ENCODE data around the gene CIITA.
"Not testable (repeated sequence)": the region's sequence is repeated elsewhere in the genome, so short reads cannot be mapped to it uniquely, and the experiment has no call there.

CIITA gene

DNA sequence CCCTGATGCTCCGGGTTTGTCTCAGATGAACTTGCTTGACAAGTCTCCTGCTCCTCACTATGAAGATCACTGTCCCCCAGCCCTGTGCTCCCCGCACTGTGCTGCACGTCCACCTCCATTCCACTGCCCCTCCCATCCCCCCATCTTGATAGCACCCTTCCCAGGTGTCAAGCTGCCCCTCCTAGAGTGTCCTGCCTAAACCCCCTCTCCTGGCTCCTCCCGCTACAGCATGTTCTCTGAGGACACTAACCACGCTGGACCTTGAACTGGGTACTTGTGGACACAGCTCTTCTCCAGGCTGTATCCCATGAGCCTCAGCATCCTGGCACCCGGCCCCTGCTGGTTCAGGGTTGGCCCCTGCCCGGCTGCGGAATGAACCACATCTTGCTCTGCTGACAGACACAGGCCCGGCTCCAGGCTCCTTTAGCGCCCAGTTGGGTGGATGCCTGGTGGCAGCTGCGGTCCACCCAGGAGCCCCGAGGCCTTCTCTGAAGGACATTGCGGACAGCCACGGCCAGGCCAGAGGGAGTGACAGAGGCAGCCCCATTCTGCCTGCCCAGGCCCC lies 46.7 kb downstream of the CIITA start:
- Histone ChIP-seq H3K27me3 (replicated peaks in 2 of 5; ENCODE audit: control insufficient read depth in 4 of 5, insufficient read depth in 5 of 5, low read length in 4 of 5) (no peaks in the 10 kb centered on the region), H3K9me3 (ENCODE audit: control extremely low read depth in 1 of 5, control insufficient read depth in 4 of 5, insufficient read depth in 2 of 5, low read depth in 1 of 5, low read length in 4 of 5) (peaks cover 0 to 3% (median 0%) of the 10 kb centered on the region in 5 experiments), H3K27ac (ENCODE audit: insufficient read depth in 1 of 2, low read depth in 1 of 2, low read length in 2 of 2, poor library complexity in 1 of 2, severe bottlenecking in 2 of 2) (no peak overlapping the region), H3K4me3 (ENCODE audit: control insufficient read depth in 1 of 7, extremely low read depth in 1 of 7, insufficient read depth in 4 of 7, low read depth in 2 of 7, low read length in 6 of 7) (no peak overlapping the region), H3K36me3 (ENCODE audit: control insufficient read depth in 4 of 4, insufficient read depth in 4 of 4, low read length in 3 of 4) (peaks cover 21 to 92% (median 62%) of the 10 kb centered on the region in 4 experiments), H3K4me1 (ENCODE audit: control extremely low read depth in 1 of 4, control insufficient read depth in 4 of 4, insufficient read depth in 4 of 4, low read length in 3 of 4) (peaks cover 0 to under 1% (median 0%) of the 10 kb centered on the region in 4 experiments)
- WGBS (ENCODE audit: insufficient coverage) = 95% methylated on average over 14 of the region's 14 CpGs
- no peak for DNase-seq
- ChIA-PET CTCF (interaction anchor here (0.6 to 3.1 kb wide), 5 partner anchors 8 to 1127 kb away, joined by 3 to 8 read pairs (median 5); no protein-coding TSS in a partner anchor), POLR2A (interaction anchor here (0.6 kb wide), 1 partner anchor 166 kb away, joined by 8 read pairs; no protein-coding TSS in a partner anchor)

DNA sequence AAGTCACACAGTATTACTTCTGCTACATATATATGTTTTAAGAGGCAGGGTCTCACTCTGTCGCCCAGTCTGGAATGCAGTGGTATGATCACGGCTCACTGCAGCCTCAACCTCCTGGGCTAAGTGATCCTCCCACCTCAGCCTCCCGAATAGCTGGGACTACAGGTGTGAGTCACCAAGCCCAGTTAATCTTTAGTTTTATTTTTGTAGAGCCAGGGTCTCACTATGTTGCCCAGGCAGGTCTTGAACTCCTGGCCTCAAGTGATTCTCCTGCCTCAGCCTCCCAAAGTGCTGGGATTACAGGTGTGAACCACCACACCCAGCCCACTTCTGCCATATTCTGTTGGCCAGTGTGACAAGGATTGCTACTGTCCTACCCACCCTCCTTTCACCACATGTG lies 48.3 kb downstream of the CIITA start:
- H3K9me3 ChIP-seq (ENCODE audit: control extremely low read depth in 1 of 5, control insufficient read depth in 4 of 5, insufficient read depth in 2 of 5, low read depth in 1 of 5, low read length in 4 of 5); POLR2A ChIA-PET; H3K27ac ChIP-seq (ENCODE audit: insufficient read depth in 1 of 2, low read depth in 1 of 2, low read length in 2 of 2, poor library complexity in 1 of 2, severe bottlenecking in 2 of 2); H3K4me3 ChIP-seq (ENCODE audit: control insufficient read depth in 1 of 7, extremely low read depth in 1 of 7, insufficient read depth in 4 of 7, low read depth in 2 of 7, low read length in 6 of 7); DNase-seq; H3K27me3 ChIP-seq (replicated peaks in 2 of 5; ENCODE audit: control insufficient read depth in 4 of 5, insufficient read depth in 5 of 5, low read length in 4 of 5): not testable (repeated sequence)
- CTCF ChIA-PET = interaction anchor here (1.2 to 2.5 kb wide), 4 partner anchors 11 to 25 kb away, joined by 3 to 8 read pairs (median 5); no protein-coding TSS in a partner anchor
- Histone ChIP-seq H3K4me1 (ENCODE audit: control extremely low read depth in 1 of 4, control insufficient read depth in 4 of 4, insufficient read depth in 4 of 4, low read length in 3 of 4) (peaks cover 0 to 15% (median 12%) of the 10 kb centered on the region in 4 experiments), H3K36me3 (ENCODE audit: control insufficient read depth in 4 of 4, insufficient read depth in 4 of 4, low read length in 3 of 4) (peaks cover 18 to 77% (median 55%) of the 10 kb centered on the region in 4 experiments)
- 100% methylated on average over 2 of the region's 3 CpGs for WGBS (ENCODE audit: insufficient coverage)

DNA sequence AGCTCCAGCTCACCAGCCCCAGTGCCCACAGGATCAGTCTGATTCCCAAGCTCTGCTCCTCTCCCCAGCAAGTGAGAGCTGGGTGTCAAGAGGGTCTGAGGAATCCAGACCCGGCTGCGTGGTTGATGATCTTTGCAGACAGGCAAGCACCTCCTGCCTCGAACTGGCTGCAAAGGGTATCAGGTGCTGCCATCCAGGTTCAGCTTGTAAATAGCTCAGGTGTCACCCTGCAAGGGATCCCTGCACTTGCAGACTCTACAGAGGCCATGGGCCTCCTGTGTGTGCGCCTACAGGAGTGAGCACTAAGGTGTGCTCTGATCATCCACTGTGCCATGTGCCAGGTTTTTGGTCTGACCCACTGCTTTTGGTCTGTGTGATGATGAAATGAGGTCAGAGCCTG lies 49.1 kb downstream of the CIITA start:
- H3K27ac ChIP-seq (ENCODE audit: insufficient read depth in 1 of 2, low read depth in 1 of 2, low read length in 2 of 2, poor library complexity in 1 of 2, severe bottlenecking in 2 of 2) = no peak overlapping the region
- ChIA-PET CTCF (interaction anchor here (1.2 to 2.5 kb wide), 5 partner anchors 8 to 24 kb away, joined by 3 to 8 read pairs (median 5); no protein-coding TSS in a partner anchor), POLR2A (interaction anchor here (0.6 kb wide), 1 partner anchor 45 kb away, joined by 3 read pairs; no protein-coding TSS in a partner anchor)
- no peak overlapping the region for H3K4me3 ChIP-seq (ENCODE audit: control insufficient read depth in 1 of 7, extremely low read depth in 1 of 7, insufficient read depth in 4 of 7, low read depth in 2 of 7, low read length in 6 of 7)
- H3K4me1 ChIP-seq (ENCODE audit: control extremely low read depth in 1 of 4, control insufficient read depth in 4 of 4, insufficient read depth in 4 of 4, low read length in 3 of 4) = peaks cover 0 to 21% (median 19%) of the 10 kb centered on the region in 4 experiments
- H3K9me3 ChIP-seq (ENCODE audit: control extremely low read depth in 1 of 5, control insufficient read depth in 4 of 5, insufficient read depth in 2 of 5, low read depth in 1 of 5, low read length in 4 of 5) = peaks cover 0 to 3% (median 0%) of the 10 kb centered on the region in 5 experiments
- no peak for DNase-seq
- H3K36me3 ChIP-seq (ENCODE audit: control insufficient read depth in 4 of 4, insufficient read depth in 4 of 4, low read length in 3 of 4) = peaks cover 15 to 71% (median 52%) of the 10 kb centered on the region in 4 experiments
- 72% methylated on average over 4 of the region's 4 CpGs for WGBS (ENCODE audit: insufficient coverage)
- no peaks in the 10 kb centered on the region for H3K27me3 ChIP-seq (replicated peaks in 2 of 5; ENCODE audit: control insufficient read depth in 4 of 5, insufficient read depth in 5 of 5, low read length in 4 of 5)

DNA sequence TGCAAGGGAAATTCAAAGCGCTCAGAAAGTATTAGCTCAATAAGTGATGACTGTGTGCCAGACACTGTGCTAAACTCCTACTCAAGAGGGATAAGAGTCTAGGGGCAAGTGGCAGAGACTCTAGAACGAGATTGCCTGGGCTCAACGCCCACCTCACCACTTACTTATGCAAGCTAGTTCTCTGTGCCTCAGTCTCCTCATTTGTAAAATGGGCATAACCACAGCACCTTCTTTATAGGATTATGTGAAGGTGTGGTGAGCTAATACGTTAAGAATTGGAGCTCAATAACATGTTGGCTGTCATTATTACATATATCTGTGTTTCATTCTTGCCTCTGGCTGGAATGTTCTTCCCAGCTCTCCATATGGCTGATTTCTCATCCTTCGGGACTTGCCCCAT lies 49.9 kb downstream of the CIITA start:
- Histone ChIP-seq H3K4me1 (ENCODE audit: control extremely low read depth in 1 of 4, control insufficient read depth in 4 of 4, insufficient read depth in 4 of 4, low read length in 3 of 4) (peaks cover 0 to 26% (median 19%) of the 10 kb centered on the region in 4 experiments), H3K27ac (ENCODE audit: insufficient read depth in 1 of 2, low read depth in 1 of 2, low read length in 2 of 2, poor library complexity in 1 of 2, severe bottlenecking in 2 of 2) (no peak overlapping the region), H3K27me3 (replicated peaks in 2 of 5; ENCODE audit: control insufficient read depth in 4 of 5, insufficient read depth in 5 of 5, low read length in 4 of 5) (no peaks in the 10 kb centered on the region), H3K9me3 (ENCODE audit: control extremely low read depth in 1 of 5, control insufficient read depth in 4 of 5, insufficient read depth in 2 of 5, low read depth in 1 of 5, low read length in 4 of 5) (peaks cover 0 to 3% (median 0%) of the 10 kb centered on the region in 5 experiments), H3K4me3 (ENCODE audit: control insufficient read depth in 1 of 7, extremely low read depth in 1 of 7, insufficient read depth in 4 of 7, low read depth in 2 of 7, low read length in 6 of 7) (no peak overlapping the region), H3K36me3 (ENCODE audit: control insufficient read depth in 4 of 4, insufficient read depth in 4 of 4, low read length in 3 of 4) (peaks cover 11 to 64% (median 48%) of the 10 kb centered on the region in 4 experiments)
- no peak for DNase-seq
- POLR2A ChIA-PET = interaction anchor here (0.6 kb wide), 1 partner anchor 46 kb away, joined by 3 read pairs; no protein-coding TSS in a partner anchor
- WGBS (ENCODE audit: insufficient coverage) = 92% methylated on average over 2 of the region's 5 CpGs
- CTCF ChIA-PET = interaction anchor here (1.7 to 2.5 kb wide), 3 partner anchors 8 to 23 kb away, joined by 5 to 8 read pairs (median 6); no protein-coding TSS in a partner anchor

DNA sequence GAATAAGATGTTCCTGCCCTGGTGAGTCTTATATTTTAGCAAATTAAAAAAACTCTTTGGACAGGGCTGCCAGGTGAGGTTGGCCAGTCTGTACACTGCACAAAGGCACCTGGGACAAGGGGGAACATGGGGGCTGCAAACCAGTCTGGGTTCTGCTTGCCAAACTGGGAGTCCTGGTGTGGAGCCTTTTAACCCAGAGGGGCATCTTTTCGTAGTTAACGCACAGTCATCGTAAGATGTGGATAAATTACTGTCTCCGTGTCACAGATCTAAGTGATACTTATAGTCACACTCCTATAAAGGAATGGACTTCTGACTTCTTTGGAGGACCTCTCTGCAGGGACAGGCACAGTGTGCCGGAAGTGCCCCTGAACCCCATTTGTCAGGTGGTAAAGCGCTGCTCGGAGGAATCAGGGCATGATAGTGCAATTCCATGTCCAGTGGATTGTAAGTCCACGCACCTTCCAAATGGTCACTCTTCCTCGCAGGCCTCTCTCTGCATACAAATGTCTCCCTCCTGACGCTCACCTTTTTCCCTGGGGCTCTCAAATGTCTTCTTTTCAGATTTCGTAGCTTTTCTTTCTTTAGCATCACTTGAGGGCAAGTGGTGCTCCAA lies 50.6 kb downstream of the CIITA start:
- H3K4me3 ChIP-seq (ENCODE audit: control insufficient read depth in 1 of 7, extremely low read depth in 1 of 7, insufficient read depth in 4 of 7, low read depth in 2 of 7, low read length in 6 of 7) = no peak overlapping the region
- no peaks in the 10 kb centered on the region for H3K27me3 ChIP-seq (replicated peaks in 2 of 5; ENCODE audit: control insufficient read depth in 4 of 5, insufficient read depth in 5 of 5, low read length in 4 of 5)
- POLR2A ChIA-PET = no interaction called here
- peaks cover 0 to 26% (median 19%) of the 10 kb centered on the region in 4 experiments for H3K4me1 ChIP-seq (ENCODE audit: control extremely low read depth in 1 of 4, control insufficient read depth in 4 of 4, insufficient read depth in 4 of 4, low read length in 3 of 4)
- WGBS (ENCODE audit: insufficient coverage) = 98% methylated on average over 11 of the region's 11 CpGs
- no peak overlapping the region for H3K27ac ChIP-seq (ENCODE audit: insufficient read depth in 1 of 2, low read depth in 1 of 2, low read length in 2 of 2, poor library complexity in 1 of 2, severe bottlenecking in 2 of 2)
- H3K36me3 ChIP-seq (ENCODE audit: control insufficient read depth in 4 of 4, insufficient read depth in 4 of 4, low read length in 3 of 4) = peaks cover 13 to 61% (median 45%) of the 10 kb centered on the region in 4 experiments
- no peak for DNase-seq
- CTCF ChIA-PET = interaction anchor here (1.7 to 2.5 kb wide), 4 partner anchors 9 to 22 kb away, joined by 5 to 8 read pairs (median 6); no protein-coding TSS in a partner anchor
- peaks cover 0 to 3% (median 0%) of the 10 kb centered on the region in 5 experiments for H3K9me3 ChIP-seq (ENCODE audit: control extremely low read depth in 1 of 5, control insufficient read depth in 4 of 5, insufficient read depth in 2 of 5, low read depth in 1 of 5, low read length in 4 of 5)

DNA sequence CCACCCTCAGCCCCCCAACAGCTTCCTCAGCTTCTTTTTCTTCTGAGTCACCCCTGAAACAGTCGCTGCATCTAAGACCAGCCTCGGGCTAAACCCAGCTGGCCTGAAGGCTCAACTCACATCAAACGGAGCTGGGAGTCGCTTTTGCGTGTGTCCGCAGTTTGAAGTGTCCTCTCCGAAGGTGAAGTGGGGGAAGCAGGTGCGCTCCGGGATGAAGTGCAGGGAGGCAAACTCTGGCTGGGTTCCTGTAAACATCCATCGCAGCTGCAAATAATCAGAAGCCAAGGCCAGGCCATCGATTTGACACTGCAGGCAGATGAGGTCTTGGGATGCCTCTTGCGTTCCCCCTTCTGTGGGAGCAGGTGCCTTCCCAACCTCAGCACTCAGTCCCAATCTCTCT lies 52.1 kb downstream of the CIITA start:
- H3K9me3 ChIP-seq (ENCODE audit: control extremely low read depth in 1 of 5, control insufficient read depth in 4 of 5, insufficient read depth in 2 of 5, low read depth in 1 of 5, low read length in 4 of 5); POLR2A ChIA-PET; H3K4me3 ChIP-seq (ENCODE audit: control insufficient read depth in 1 of 7, extremely low read depth in 1 of 7, insufficient read depth in 4 of 7, low read depth in 2 of 7, low read length in 6 of 7); H3K27me3 ChIP-seq (replicated peaks in 2 of 5; ENCODE audit: control insufficient read depth in 4 of 5, insufficient read depth in 5 of 5, low read length in 4 of 5); H3K27ac ChIP-seq (ENCODE audit: insufficient read depth in 1 of 2, low read depth in 1 of 2, low read length in 2 of 2, poor library complexity in 1 of 2, severe bottlenecking in 2 of 2); DNase-seq: not testable (repeated sequence)
- H3K36me3 ChIP-seq (ENCODE audit: control insufficient read depth in 4 of 4, insufficient read depth in 4 of 4, low read length in 3 of 4) = peaks cover 15 to 61% (median 44%) of the 10 kb centered on the region in 4 experiments
- CTCF ChIA-PET = interaction anchor here (1.5 to 1.9 kb wide), 2 partner anchors 8 to 19 kb away, joined by 5 to 6 read pairs; no protein-coding TSS in a partner anchor
- peaks cover 0 to 28% (median 19%) of the 10 kb centered on the region in 4 experiments for H3K4me1 ChIP-seq (ENCODE audit: control extremely low read depth in 1 of 4, control insufficient read depth in 4 of 4, insufficient read depth in 4 of 4, low read length in 3 of 4)
- 98% methylated on average over 7 of the region's 12 CpGs for WGBS (ENCODE audit: insufficient coverage)
